Ramos (cell line): ENCODE measurements around the gene JAKMIP2.
"Not testable (repeated sequence)": the region's sequence is repeated elsewhere in the genome, so short reads cannot be mapped to it uniquely, and the experiment has no call there.

Experiments
- in situ Hi-C: fragments of 300-500 bp; cut with MboI; formaldehyde crosslinking; loops from one replicate; pipeline ENCODE4 v1.14.3; 2022; ENCODE audit warnings: low sequenced_read_pairs; ENCODE audit not compliant: unreplicated experiment

Gene JAKMIP2

GRCh38 chr5:147628058-147628895 lies 154.3 kb downstream of the JAKMIP2 start:
- in situ Hi-C loops: loop anchor here (5.0 kb wide), 1 partner anchor 194 kb away; no protein-coding TSS in a partner anchor

GRCh38 chr5:147626464-147626863 lies 156.1 kb downstream of the JAKMIP2 start:
- in situ Hi-C loops: loop anchor here (5.0 kb wide), 1 partner anchor 196 kb away; no protein-coding TSS in a partner anchor

GRCh38 chr5:147621016-147621415 lies 161.5 kb downstream of the JAKMIP2 start:
- in situ Hi-C loops: no loop called here

GRCh38 chr5:147619281-147619878 lies 163.1 kb downstream of the JAKMIP2 start:
- in situ Hi-C loops: no loop called here

- in situ Hi-C loops: no loop called here
These were observed 164.7 kb downstream of the JAKMIP2 start for GRCh38 chr5:147617711-147618350.

GRCh38 chr5:147617191-147617606 lies 165.3 kb downstream of the JAKMIP2 start:
- in situ Hi-C loops: no loop called here

GRCh38 chr5:147616421-147616820 lies 166.1 kb downstream of the JAKMIP2 start:
- in situ Hi-C loops: no loop called here

GRCh38 chr5:147613359-147613758 lies 169.2 kb downstream of the JAKMIP2 start:
- in situ Hi-C loops: no loop called here

GRCh38 chr5:147611483-147611882 lies 171.0 kb downstream of the JAKMIP2 start:
- in situ Hi-C loops: no loop called here

- in situ Hi-C loops: no loop called here
These were observed 171.7 kb downstream of the JAKMIP2 start for GRCh38 chr5:147610798-147611197.

- in situ Hi-C loops: no loop called here
These were observed 180.9 kb downstream of the JAKMIP2 start for GRCh38 chr5:147601652-147602051.

- in situ Hi-C loops: no loop called here
These were observed 191.4 kb downstream of the JAKMIP2 start for GRCh38 chr5:147591120-147591519.

- in situ Hi-C loops: no loop called here
These were observed 192.4 kb downstream of the JAKMIP2 start for GRCh38 chr5:147590096-147590495.

- in situ Hi-C loops: no loop called here
These were observed 195.7 kb downstream of the JAKMIP2 start for GRCh38 chr5:147586832-147587231.

GRCh38 chr5:147586221-147586620 lies 196.3 kb downstream of the JAKMIP2 start:
- in situ Hi-C loops: no loop called here

- in situ Hi-C loops: not testable (repeated sequence)
These were observed 200.3 kb downstream of the JAKMIP2 start for GRCh38 chr5:147582272-147582671.

- in situ Hi-C loops: not testable (repeated sequence)
These were observed 202.1 kb downstream of the JAKMIP2 start for GRCh38 chr5:147580418-147580817.

- in situ Hi-C loops: no loop called here
These were observed 204.1 kb downstream of the JAKMIP2 start for GRCh38 chr5:147578228-147579024.

GRCh38 chr5:147576646-147577535 lies 205.6 kb downstream of the JAKMIP2 start:
- in situ Hi-C loops: no loop called here
